HG03521 (cell line): ENCODE results near the gene COL8A2.

Experiments
- ATAC-seq: cut with Tn5 transposase; IDR thresholded peaks from one replicate; pipeline ENCODE4 v1.9.1; 2021; ENCODE audit warnings: mild to moderate bottlenecking, moderate library complexity; ENCODE audit not compliant: unreplicated experiment

Gene COL8A2

DNA sequence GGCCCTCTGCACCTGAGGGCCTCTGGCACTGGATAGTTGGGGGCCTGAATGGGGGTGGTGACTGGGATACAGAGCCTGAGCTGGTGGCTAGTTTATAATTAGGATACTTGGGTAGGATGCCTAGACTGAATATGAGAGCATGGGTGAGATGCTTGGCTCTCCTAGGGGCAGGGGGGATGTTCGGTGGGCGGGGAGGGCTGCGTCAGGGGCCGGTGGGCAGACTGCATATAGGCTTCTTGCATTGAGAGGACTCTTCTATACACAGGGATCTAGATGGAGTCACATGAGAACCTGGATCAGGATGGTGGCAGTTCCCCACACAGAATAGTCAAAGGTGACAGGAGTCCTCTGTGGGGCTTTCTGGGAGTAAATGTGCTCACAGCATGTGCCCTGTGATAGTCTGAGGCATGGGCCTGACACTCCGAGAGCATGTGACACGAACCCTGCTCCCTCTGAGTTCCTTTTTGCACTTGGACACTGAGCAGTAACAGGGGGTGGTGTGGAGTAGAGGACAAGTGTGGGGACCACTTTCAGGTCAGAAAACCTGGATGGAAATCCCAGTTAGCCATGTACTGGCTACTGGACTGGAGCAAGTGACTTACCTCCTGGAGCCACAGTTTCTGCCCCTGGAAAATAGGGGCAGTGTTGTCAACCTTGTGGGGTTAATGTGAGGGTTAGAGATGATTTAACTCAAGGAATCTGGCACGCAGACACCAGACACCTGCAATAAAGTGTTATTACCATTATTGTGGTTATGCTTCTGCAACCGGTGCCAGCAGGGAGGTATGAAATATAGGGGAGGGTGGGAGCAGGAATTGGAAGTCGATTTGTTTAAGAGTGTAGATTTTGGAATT, 33.2 kb upstream of the COL8A2 start:
- no peak for ATAC-seq

DNA sequence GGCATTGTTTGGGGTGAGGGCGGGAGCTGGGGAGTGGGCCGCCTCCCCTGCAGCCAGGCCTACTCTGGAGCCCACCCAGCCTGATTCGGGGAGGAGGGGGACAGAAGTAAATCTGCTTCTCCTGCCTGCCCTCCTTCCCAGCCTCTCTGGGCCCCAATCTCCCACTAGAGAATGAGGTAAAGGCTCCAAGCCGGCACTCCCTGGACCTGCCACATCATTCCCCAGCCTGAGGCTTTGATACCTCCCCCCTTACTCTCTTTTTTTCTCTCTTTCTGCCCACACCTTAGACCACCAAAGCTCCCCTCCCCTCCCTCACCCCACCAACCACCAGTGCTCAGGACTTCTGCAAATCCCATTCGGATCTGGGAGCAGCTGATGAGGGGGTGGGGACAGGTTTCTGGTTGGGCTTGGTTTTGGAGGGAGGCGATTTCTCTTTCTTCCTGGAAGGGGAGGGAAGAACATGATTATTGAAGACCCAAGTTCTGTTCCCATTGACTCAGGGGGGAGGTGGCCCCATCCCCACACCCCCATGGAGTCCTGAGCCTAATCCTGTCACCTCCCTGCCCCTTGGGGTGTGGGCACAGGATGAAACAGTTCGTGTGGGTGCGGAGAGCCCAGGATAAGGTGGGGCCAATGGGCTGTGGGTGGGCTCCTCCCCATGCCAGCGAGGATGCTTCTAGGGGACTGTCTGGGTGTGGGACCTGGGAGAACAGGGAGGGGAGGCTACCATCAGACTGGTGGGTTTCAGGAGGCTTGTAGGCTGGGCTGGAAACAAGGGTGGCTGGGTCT, 32.3 kb upstream of the COL8A2 start:
- ATAC-seq: no peak

DNA sequence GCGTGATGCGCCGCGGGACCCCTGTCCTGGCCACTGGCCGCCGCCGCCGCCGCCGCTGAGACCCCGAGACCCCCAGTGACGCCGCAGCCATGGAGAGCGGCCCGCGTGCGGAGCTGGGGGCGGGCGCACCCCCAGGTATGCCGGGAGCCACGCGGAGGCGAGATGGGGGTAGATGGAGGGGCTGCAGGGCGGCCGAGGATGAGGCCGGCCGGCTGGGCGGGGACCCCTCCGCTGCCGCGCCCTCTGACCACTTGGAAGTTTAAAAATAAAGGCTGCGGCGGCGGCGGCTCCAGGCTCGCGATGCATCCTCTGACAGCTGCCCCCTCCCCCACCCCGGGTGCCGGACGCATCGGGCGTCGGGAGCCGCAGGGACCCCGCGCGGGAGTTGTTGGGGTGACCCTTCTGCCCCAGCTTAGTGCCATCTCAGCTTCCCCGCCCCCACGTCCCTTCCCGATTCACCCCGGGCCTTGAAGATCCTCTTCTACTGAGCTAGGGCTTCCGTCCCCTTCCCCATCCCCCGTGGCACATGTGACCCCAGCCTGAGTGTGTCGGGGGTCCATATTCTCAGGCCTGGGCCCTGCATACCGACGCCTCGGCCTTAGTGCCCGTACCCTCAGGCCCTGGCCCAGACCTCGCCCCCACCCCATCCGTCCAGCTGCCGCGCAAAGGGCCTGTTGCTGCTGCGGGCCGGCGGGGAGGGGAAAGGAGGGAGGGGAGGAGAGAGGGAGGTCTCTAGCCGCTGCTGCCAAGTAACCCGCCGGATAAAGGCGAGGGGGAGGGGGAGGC, 31.5 kb upstream of the COL8A2 start:
- no peak for ATAC-seq

DNA sequence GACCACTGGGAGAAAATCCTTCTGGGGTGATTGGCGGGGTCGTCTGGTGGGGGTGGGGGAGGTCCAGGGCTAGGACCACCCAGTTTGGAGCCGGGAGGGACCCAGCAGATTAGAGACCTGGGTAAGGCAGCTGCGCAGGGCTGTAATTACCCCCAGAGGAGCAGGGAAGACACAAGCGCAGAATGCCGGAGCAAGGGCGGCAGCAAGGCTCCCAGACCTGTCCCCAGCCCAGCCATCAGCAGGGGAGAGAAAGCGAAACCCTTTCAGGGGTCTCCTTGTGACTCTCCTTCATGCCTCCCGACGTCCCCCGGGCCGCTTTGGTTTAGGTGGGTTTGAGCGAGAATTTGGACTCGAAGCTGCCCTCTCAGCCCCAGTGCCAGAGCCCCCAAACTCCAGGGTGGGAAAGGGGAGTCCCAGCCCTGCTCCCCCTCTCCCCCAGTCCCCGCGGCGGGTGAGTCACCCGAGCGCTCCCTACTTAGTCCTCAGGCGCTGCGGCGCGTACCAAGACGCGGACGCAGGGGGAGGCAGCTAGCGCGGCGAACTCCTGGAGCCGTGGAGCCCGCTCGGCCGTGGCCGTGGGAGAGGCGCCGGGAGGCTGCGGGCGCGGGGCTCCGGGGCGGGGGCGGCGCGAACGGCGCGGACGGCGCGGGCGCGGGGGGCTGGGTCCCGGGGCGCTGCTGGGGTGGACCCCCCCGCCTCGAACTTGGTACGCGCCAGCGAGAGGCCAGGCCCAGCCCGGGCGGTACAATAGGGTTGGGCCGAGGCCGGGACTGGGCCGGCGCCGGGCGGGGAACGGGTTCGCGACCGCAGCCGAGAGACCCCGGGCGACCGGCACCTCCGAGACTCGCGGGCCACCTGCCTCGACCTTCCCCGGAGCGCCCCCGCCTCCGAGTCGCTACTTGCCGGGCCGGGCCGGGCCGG, 30.6 kb upstream of the COL8A2 start, which contains the start of gene MAP7D1:
TSS of gene MAP7D1 (plus strand) at position 753 of the 921 bp plus-strand sequence. CDS start 258 bp downstream, outside the sequence.
- peak; percentile 45 for ATAC-seq

DNA sequence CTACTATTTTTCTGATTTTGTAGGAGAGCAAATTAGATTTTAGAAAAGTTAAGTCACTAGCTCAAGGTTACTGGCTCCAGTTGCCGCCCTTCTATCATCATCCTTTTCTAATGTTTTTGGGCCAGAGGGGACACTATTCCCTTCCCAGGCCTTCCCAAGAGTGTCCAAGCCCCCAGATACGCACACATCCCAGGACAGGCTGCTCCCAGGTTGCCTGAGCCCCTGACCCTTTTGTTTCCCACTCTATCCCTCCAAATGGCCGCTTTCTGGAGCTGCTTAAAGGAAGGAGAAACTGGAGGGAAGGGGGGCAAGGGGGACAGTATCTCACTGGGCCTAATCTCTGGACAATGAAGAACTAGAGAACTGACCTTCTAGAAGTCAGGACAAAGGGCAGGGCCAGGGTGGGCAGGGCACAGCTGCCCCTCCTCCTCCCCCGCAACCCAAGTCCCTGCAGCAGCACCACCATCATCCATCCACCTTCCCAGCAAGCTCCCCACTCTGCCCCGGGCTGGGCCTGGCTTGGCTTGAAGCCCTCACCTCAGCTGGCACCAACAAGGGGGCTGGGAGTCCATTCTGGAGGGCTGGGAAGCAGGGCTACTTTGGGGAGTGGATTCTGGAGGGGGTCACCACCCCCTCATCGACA, 29.9 kb upstream of the COL8A2 start:
- no peak for ATAC-seq

DNA sequence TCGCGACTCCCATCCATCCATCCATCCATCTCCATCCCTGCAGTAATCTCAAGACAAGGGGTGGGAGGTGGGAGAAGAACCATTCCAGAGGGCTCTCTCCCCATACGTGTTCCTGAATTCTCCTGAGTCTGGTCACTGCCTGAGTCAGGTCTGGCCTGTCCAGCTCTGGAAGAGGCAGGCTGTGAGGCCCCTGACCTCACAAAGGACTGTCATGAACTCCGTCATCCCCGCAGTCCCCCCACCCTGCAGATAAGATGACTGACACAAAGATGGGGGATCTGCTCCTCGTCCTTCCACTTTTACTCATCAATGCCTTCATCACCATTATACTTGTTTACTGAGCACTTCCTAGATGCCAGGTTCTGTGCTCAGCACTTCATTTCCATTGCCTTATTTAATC, 29.3 kb upstream of the COL8A2 start:
- no peak for ATAC-seq

DNA sequence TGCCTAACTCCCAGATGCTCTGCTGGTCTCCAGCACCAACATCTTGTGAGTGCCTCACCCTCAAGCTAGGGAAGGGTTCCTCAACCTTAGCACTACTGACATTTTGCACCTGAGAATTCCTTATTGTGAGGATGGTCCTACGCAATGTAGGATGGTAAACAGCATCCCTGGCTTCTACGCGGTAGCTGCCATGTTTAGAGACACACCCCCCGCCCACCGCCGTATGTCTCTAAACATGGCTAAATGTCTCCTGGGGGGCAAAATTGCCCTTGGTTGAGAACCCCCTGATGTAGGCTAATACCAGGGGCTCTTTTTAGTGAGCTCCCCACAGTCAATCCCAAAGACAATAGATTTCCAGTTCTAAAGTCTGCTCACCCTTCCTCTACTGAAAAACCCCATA, 28.5 kb upstream of the COL8A2 start:
- ATAC-seq: no peak

DNA sequence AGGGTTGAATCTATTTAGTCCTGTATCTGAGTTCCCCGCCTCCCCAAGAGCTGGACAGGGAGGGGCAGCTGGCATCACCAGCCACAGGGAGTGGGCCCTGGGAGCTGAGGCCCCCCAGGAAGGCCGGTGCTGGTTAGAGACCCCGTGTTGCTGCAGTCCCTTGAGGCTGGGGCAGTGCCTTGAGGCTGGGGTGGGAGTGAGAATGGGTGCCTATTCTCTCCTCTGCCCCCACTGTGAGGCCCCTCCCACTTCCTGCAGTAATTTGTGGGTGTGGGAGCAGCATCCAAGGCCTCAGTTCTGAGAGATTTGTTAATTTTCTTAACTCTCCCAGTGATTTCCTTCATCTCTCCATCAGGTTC, 26.8 kb upstream of the COL8A2 start:
- no peak for ATAC-seq

DNA sequence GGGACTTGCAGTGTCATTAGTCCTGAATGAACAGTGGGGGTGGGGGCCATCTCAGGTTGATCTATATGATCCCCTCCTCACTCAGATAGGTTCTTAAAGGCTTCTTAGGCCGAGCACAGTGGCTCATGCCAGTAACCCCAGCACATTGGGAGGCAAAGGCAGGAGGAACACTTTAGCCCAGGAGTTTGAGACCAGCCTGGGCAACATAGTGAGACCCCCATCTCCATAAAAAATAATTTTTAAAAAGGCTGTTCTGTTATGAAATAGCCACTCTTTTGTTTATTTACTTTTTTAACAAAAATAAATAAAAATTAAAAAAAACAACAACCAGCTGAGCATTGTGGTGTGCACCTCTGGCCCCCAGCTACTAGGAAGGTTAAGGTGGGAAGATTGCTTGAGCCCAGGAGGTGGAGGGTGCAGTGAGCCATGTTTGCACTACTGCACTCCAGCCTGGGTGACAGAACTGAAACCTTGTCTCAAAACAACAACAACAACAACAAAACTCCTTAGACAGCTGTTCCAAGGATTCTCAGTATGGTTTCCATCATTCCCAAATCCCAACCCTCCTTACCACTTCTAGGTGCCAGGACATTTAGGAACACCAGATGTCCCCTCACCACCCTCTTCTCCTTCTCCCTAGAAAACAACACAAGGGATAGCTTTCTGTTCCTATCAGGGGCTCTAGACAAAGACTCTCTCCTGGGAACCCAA, 26.3 kb upstream of the COL8A2 start:
- ATAC-seq: no peak

DNA sequence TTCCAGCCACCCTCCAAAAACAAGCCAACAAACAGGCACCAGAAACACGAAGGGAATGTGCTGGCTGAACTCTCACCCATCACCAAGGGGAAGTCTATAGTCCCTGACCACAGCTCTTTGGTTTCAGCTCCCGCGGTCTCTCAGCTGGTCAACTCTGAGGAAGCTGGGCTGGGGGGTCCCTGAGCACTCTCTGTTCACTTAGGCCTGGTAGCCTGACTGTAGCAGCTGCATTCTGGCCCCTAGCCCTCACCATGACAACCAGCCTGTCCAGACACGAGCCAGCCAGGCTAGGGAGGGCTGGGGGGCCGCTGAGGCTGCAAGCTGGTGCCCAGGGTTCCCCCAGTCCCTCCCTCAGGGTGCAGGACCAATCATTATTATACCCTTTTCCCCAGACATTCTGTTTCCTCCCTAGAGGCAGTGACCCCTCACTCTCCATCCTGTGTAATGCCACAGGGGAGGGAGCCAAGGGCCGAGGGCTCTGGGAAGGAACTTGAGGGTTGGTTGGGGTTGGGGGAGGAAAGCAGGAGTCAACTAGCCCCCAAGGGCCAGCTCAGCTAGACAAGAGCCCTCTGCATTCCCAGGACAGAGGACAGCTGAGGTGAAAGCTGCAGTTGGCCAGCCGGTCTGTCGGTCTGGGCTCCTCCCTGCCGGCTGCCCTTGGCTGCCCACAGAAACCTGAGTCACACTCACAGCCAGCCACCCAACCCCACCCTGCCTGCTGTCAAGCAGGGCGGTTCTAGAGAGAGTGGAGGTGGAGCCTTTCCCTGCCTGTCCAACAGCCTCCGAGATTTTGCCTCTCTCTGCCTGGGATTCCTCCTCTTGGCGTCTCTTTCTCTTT, 25.5 kb upstream of the COL8A2 start:
- ATAC-seq: peak; percentile 33

DNA sequence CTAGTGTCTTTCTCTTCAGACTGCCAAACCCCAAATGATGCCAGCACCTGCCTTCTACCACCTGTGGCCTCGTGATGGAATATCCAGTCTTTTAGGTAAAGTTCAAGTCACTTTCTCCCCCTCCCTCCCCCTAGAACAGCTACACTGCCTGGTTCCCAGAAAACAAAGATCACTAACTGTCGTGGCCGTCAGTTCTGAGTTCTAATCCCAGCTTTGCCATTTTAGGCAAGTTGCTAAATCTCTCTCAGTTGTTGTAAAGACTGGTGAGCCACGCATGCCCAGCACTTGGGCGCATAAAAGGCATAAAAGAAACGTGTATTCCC, 24.9 kb upstream of the COL8A2 start:
- no peak for ATAC-seq

DNA sequence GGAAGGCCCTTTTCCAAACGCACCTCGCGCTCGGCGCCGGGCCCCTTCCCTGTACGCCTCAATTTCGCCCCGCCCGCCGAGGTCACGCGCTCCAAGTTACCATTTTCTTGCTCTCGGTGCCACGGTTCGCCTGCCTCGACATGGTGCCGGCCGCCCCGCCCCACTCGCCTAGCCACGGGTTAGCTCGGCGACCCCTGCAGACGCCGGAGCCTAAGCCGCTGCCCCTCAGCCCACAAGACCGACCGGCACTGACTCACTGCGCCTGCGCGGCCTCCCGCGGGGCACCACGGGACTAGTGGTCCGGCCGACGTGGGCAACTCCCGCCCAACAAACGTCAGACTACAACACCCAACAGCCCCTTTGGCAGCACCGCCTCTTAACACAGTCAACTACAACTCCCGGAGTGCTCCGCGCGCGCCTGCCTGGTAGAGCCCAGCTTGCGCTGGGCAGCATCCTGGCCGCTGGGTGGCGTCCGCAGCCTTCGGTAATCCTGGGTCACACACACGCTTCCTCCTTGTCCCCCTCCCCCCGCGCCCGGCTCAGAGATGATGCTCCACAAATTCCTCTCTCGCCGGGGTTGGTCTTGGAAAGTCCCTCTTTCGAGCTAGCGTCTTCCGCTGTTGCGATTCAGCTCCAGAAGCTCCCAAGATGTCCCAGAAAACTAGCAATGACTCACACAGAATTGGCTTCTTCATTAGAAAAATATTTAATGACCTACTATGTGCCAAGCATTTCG, 24.4 kb upstream of the COL8A2 start, which contains the start of gene TRAPPC3:
TSS of gene TRAPPC3 (minus strand) at position 250 of the 736 bp plus-strand sequence. CDS start at position 142, 108 bp downstream.
- peak; percentile 89 for ATAC-seq

DNA sequence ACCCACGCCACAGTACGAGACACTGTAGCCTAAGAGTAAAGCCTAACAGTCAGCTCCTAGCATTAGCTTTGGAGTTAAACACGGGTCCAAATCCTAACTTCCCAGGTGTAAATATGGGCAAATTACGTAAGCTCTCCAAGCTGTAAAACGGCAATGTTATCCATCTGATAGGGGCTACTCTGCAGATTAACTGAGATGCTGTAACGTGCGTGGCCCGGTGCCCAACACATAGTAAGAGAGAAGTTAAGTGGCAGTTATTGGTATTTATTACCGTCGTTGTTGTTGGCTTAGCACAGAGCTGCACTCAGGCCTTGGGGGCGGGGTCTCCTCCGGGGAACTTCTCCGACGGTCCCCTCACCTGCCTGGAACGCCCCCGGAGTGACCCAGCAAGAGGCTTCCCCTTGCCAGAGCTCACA, 23.8 kb upstream of the COL8A2 start:
- ATAC-seq: peak; percentile 4

DNA sequence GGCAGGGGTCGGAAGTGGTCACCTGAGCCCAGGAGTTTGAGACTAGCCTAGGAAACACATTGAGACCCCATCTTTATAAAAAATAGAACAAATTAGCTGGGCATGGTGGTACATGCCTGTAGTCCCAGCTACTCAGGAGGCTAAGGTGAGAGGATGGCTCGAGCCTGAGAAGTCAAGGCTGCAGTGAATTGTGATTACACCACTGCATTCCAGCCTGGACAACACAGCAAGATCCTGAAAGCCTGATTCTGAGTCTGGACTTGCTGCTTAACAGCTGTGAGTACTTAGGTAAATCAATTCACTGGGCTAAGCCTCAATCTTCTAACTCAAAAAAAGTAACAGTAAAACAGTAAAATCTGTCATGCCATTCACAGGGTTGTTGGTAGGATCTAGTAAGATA, 19.4 kb upstream of the COL8A2 start:
- no peak for ATAC-seq

DNA sequence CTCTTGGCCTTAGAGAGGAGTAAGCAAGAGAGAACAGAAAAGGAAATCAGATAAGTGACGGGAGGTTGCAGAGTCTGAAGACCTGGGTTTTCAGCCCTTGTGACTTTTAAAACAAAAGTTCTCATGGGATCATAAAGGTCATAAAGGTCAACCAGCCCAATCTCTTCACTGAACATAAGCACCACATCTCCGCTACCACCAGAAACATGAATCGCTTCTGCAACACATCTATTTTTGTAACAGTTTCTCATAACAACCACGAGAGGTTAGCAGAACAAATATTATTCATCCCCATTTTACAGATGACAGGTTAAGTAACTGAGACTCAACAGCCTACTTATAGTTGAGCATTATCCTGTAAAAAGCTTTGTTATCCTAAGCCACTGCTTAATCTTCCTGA, 18.4 kb upstream of the COL8A2 start:
- no peak for ATAC-seq

DNA sequence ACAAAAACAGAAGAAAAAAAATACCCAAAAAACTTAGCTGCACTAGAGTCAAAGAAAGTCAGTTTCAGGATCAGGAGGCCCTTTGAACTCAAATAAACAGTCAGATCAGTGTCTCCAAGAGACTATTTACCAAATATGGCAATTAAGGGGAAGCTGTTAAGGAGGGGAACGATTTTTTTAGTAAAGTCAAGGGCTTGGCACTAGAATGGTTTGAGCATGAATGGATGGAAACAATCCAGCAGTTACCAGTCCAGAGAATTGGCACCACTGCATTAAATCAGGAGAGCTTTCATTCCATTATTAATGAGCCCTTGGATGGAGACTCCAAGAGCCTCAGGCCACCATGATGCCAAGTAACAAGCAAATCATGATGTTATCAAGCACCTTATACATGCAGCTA, 17.1 kb upstream of the COL8A2 start:
- no peak for ATAC-seq

DNA sequence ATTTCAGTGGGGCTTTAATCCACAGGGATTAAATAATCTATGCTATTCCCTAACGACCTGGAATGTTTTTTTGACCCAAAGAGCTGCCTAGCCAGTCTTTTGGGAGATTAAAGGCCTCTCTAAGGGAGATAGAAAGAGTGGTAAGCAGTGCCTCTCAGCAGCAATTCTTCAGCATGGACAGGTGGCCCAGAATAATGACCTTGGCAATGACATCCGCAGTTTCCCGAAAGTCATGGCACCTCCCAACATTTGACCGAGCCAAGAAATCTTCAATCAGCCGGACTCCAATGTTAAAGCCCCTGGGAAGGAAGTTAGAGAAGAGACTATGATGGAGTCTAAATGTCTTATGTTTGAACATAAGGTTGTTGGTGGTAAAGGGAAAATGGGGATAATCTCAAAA, 14.5 kb upstream of the COL8A2 start:
- no peak for ATAC-seq

DNA sequence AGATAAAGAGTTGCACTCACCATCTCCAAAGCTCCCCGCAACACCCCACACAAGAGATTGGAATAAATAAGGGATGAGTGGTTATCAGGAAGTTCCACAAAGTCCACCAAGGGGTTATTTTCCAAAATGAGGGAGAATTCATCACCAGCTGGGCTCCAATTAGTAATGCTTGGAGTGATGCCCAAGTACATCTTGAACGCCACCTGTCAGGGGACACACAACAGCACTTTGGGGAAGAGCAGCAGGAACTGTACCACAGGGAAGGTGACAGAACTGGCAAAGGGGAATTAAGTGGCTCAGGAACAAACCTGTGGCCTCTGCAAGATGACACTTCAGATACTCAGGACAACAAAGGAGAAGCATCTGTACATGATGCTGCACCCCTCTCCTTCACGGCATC, 12.8 kb upstream of the COL8A2 start:
- no peak for ATAC-seq
